ENCODE data around the gene FDX1. TPM values are rescaled to one million over a fixed set of nuclear protein-coding genes. Genes with fewer than 3 reads are reported as not detected.

The FDX1 gene
- total RNA-seq, 1 experiment from 2014 or later: 13.6 TPM

DNA sequence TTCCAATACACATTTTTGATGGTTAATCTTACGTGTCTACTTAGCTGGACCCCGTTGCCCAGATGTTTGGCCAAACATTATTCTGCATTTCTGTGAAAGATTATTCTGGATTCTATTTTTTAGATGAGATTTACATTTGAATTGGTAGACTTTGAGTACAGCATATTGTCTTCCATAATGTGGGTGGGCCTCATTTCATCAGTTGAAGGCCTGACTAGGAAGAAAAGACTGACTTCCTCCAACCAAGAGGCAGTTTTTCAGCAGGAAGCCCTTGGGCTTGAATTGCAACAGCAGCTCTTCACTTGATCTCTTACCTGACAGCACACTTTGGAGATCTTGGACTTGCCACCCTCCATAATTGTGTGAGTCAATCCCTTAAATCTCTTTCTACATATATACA is 58.7 kb downstream of the FDX1 start:
- H3K27me3 ChIP-seq (ENCODE audit: control insufficient read depth, insufficient read depth, low read length): no peaks in the 10 kb centered on the region; the same call in 1 of the 2 replicates
- ChIA-PET POLR2A (no interaction called here), CTCF (no interaction called here)
- no peaks in the 10 kb centered on the region for H3K9me3 ChIP-seq (ENCODE audit: control insufficient read depth, insufficient read depth, low read depth, low read length)
- DNase-seq (ENCODE audit: low read depth, low spot score) (no peak), ATAC-seq (no peak)
- no peaks in the 10 kb centered on the region for H3K36me3 ChIP-seq (ENCODE audit: control insufficient read depth, insufficient read depth, low read length)
- intact Hi-C loops (cut with micrococcal nuclease; ENCODE audit: unreplicated experiment) (no loop called here), in situ Hi-C loops (cut with HindIII; ENCODE audit: low pct_unique_long_range_greater_than_20kb, low sequenced_read_pairs) (no loop called here)
- no peaks in the 10 kb centered on the region for H3K4me1 ChIP-seq (ENCODE audit: control insufficient read depth, insufficient read depth, low read length)
- no TSS peak for BruUV-seq (replicated peaks)
- TF ChIP-seq TCF7L2 (IDR thresholded peaks at IDR 0.05; ENCODE audit: low read depth, low read length) (no peak), SIN3A (IDR thresholded peaks at IDR 0.05; ENCODE audit: borderline replicate concordance, insufficient read depth, low read depth, low read length) (no peak), POLR2AphosphoS5 (IDR thresholded peaks at IDR 0.05; ENCODE audit: low read depth, low read length) (no peak)
- TF ChIP-seq, protein P1, sequence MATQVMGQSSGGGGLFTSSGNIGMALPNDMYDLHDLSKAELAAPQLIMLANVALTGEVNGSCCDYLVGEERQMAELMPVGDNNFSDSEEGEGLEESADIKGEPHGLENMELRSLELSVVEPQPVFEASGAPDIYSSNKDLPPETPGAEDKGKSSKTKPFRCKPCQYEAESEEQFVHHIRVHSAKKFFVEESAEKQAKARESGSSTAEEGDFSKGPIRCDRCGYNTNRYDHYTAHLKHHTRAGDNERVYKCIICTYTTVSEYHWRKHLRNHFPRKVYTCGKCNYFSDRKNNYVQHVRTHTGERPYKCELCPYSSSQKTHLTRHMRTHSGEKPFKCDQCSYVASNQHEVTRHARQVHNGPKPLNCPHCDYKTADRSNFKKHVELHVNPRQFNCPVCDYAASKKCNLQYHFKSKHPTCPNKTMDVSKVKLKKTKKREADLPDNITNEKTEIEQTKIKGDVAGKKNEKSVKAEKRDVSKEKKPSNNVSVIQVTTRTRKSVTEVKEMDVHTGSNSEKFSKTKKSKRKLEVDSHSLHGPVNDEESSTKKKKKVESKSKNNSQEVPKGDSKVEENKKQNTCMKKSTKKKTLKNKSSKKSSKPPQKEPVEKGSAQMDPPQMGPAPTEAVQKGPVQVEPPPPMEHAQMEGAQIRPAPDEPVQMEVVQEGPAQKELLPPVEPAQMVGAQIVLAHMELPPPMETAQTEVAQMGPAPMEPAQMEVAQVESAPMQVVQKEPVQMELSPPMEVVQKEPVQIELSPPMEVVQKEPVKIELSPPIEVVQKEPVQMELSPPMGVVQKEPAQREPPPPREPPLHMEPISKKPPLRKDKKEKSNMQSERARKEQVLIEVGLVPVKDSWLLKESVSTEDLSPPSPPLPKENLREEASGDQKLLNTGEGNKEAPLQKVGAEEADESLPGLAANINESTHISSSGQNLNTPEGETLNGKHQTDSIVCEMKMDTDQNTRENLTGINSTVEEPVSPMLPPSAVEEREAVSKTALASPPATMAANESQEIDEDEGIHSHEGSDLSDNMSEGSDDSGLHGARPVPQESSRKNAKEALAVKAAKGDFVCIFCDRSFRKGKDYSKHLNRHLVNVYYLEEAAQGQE (IDR thresholded peaks at IDR 0.05; ENCODE audit: insufficient read depth in 1 of 2, low read depth in 2 of 2, low read length in 1 of 2): no peak
- TF ChIP-seq, protein P2, sequence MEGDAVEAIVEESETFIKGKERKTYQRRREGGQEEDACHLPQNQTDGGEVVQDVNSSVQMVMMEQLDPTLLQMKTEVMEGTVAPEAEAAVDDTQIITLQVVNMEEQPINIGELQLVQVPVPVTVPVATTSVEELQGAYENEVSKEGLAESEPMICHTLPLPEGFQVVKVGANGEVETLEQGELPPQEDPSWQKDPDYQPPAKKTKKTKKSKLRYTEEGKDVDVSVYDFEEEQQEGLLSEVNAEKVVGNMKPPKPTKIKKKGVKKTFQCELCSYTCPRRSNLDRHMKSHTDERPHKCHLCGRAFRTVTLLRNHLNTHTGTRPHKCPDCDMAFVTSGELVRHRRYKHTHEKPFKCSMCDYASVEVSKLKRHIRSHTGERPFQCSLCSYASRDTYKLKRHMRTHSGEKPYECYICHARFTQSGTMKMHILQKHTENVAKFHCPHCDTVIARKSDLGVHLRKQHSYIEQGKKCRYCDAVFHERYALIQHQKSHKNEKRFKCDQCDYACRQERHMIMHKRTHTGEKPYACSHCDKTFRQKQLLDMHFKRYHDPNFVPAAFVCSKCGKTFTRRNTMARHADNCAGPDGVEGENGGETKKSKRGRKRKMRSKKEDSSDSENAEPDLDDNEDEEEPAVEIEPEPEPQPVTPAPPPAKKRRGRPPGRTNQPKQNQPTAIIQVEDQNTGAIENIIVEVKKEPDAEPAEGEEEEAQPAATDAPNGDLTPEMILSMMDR (IDR thresholded peaks at IDR 0.05): no peak
- no peak overlapping the region for H3K27ac ChIP-seq (ENCODE audit: low read length)
- H3K4me3 ChIP-seq (ENCODE audit: low read depth in 2 of 2, low read length in 2 of 2): no peak overlapping the region

DNA sequence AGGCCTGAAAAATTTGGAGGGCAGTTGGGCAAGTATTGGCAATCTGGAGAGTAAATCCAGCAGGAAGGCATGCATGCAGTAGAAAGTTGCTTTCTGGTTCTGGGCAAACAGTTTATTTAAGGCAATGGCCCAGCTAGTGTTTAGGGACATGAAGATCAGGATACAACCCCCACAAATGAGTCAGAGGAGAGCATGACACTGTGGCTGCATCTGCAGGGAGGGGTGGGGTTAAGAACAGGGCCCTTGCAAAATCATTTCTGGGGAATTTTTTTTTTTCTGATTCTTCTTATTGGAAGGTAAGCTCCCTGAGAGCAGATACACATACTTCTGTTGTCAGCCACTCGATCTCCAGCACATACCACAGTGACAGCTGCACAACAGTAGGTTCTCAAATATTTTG is 61.1 kb downstream of the FDX1 start:
- no peak for DNase-seq (ENCODE audit: low read depth, low spot score)
- Histone ChIP-seq H3K4me1 (ENCODE audit: control insufficient read depth, insufficient read depth, low read length) (no peaks in the 10 kb centered on the region), H3K4me3 (ENCODE audit: low read depth in 2 of 2, low read length in 2 of 2) (no peak overlapping the region), H3K9me3 (ENCODE audit: control insufficient read depth, insufficient read depth, low read depth, low read length) (no peaks in the 10 kb centered on the region), H3K36me3 (ENCODE audit: control insufficient read depth, insufficient read depth, low read length) (no peaks in the 10 kb centered on the region), H3K27me3 (ENCODE audit: control insufficient read depth, insufficient read depth, low read length) (peaks cover 4% of the 10 kb centered on the region), H3K27ac (ENCODE audit: low read length) (no peak overlapping the region)
- in situ Hi-C loops (cut with HindIII; ENCODE audit: low pct_unique_long_range_greater_than_20kb, low sequenced_read_pairs) (no loop called here), intact Hi-C loops (cut with micrococcal nuclease; ENCODE audit: unreplicated experiment) (no loop called here)
- TF ChIP-seq SIN3A (IDR thresholded peaks at IDR 0.05; ENCODE audit: borderline replicate concordance, insufficient read depth, low read depth, low read length): no peak
- no peak for TF ChIP-seq TCF7L2 (IDR thresholded peaks at IDR 0.05; ENCODE audit: low read depth, low read length)
- TF ChIP-seq, protein P1 (IDR thresholded peaks at IDR 0.05; ENCODE audit: insufficient read depth in 1 of 2, low read depth in 2 of 2, low read length in 1 of 2): no peak
- no peak for TF ChIP-seq POLR2AphosphoS5 (IDR thresholded peaks at IDR 0.05; ENCODE audit: low read depth, low read length)
- TF ChIP-seq, protein P2 (IDR thresholded peaks at IDR 0.05): no peak
- ChIA-PET CTCF (no interaction called here), POLR2A (no interaction called here)
- no peak for ATAC-seq
- no TSS peak for BruUV-seq (replicated peaks)

Data from Panc1 (cell line).